OCI-LY7 (cell line): ENCODE data around the gene LIMK1.

ENCODE experiments used
- CTCF ChIP-seq: fragments of 200-600 bp; sonication (generic); conservative IDR thresholded peaks from 2 replicates; pipeline ENCODE4 v1.5.1; 2014; ENCODE audit warnings: mild to moderate bottlenecking, antibody characterized with exemption, low read length, moderate library complexity, mixed read lengths
- EZH2phosphoT487 ChIP-seq: fragments of 200-600 bp; sonication (generic); IDR thresholded peaks from 2 replicates; pipeline ENCODE4 v1.6.1; 2018; ENCODE audit warnings: low read depth, borderline replicate concordance, mild to moderate bottlenecking, mixed run types, antibody characterized with exemption, low read length, moderate library complexity, mixed read lengths

GRCh38 chr7:74082770-74083116 lies 861 bp upstream of the LIMK1 start:
- TF ChIP-seq CTCF (no peak), EZH2phosphoT487 (no peak)
